ENCODE measurements around the gene RCOR1.
"Not testable (repeated sequence)": the region's sequence is repeated elsewhere in the genome, so short reads cannot be mapped to it uniquely, and the experiment has no call there.

RCOR1 gene

DNA sequence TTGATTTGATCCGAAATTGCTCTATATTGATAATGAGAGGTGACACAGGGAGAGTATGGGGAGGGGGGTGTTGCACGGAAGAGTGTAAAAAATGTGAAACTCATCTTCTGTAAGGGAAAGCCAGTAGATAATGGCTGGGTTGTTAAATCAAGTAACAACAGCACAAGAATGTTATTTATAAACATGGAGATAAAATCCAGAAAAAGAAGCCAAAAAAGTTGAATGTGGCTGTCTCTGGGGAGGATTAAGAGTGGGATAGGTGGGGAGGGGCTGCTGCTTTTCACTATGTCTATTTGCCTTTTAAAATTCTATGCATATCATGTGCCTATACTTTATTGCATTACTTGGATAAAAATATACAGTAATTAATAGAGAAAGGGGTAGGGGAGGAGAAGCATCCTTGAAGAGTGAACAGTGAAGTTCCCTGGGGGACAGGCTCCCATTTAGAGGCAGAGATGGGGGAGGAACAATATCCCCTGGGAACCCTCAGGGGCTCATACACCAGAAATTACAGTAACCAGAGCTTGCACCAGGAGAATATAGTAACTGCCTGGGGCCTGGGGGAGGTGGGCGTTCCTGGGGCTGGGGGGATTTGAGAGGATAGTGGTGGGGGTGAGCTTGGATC lies 43.7 kb upstream of the RCOR1 start:
- Histone ChIP-seq H3K27ac (no peak overlapping the region), H3K4me1 (ENCODE audit: control insufficient read depth in 1 of 2, insufficient read depth in 1 of 2, low read depth in 1 of 2, low read length in 1 of 2) (peaks cover 11 to 14% of the 10 kb centered on the region in 2 experiments), H3K4me3 (ENCODE audit: low read depth in 1 of 2, low read length in 1 of 2) (no peak overlapping the region), H3K9me3 (no peaks in the 10 kb centered on the region), H3K27me3 (peaks cover 50% of the 10 kb centered on the region), H3K36me3 (no peaks in the 10 kb centered on the region)
- TF ChIP-seq, protein P1, sequence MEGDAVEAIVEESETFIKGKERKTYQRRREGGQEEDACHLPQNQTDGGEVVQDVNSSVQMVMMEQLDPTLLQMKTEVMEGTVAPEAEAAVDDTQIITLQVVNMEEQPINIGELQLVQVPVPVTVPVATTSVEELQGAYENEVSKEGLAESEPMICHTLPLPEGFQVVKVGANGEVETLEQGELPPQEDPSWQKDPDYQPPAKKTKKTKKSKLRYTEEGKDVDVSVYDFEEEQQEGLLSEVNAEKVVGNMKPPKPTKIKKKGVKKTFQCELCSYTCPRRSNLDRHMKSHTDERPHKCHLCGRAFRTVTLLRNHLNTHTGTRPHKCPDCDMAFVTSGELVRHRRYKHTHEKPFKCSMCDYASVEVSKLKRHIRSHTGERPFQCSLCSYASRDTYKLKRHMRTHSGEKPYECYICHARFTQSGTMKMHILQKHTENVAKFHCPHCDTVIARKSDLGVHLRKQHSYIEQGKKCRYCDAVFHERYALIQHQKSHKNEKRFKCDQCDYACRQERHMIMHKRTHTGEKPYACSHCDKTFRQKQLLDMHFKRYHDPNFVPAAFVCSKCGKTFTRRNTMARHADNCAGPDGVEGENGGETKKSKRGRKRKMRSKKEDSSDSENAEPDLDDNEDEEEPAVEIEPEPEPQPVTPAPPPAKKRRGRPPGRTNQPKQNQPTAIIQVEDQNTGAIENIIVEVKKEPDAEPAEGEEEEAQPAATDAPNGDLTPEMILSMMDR (IDR thresholded peaks at IDR 0.05) = no peak

DNA sequence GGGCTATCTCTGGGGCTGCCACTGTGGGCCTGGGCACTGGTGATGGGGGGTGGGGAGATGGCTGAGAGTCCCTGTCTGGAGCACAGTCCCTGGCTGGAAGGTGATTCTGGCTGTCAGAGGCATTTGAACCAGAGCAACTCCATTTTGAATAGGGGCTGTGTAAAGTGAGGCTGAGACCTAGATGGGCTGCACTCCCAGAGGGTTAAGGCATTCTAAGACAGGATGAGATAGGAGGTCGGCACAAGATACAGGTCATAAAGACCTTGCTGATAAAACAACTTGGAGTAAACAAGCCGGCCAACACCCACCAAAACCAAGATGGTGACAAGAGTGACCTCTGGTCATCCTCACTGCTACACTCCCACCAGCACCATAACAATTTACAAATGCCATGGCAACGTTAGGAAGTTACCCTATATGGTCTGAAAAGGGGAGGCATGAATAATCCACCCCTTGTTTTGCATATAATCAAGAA lies 41.5 kb upstream of the RCOR1 start:
- not testable (repeated sequence) for H3K9me3 ChIP-seq; H3K4me3 ChIP-seq (ENCODE audit: low read depth in 1 of 2, low read length in 1 of 2); H3K27ac ChIP-seq; H3K36me3 ChIP-seq
- peaks cover 9 to 12% of the 10 kb centered on the region in 2 experiments for H3K4me1 ChIP-seq (ENCODE audit: control insufficient read depth in 1 of 2, insufficient read depth in 1 of 2, low read depth in 1 of 2, low read length in 1 of 2)
- H3K27me3 ChIP-seq = peaks cover 34% of the 10 kb centered on the region

DNA sequence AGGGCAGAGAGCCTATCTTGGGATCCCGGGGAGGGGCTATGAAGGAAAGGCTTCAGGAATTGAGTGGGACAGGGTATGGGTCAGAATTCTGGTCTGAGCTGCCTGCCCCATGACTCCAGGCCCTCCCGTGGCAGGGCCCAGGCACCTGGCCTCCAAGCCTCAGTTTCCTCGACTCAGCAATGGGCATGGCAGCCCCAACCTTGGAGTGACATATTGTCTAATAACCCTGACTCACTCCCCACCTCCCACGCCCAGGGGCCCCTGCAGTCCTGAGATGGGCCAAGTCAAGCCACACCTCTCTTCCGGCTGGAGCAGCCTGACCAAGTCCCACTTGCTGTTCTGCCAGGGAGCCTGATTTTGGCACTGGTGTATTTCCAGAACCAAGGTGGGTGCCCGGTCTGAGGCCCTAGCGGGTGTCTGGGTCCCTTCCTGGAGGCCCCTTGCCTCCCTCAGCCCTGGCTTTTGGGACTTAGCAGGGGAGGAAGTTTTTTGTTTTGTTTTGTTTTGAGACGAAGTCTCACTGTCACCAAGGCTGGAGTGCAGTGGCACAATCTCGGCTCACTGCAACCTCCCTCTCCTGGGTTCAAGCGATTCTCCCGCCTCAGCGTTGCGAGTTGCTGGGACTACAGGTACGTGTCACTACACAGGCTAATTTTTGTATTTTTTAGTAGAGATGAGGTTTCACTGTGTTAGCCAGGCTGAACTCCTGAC lies 40.3 kb upstream of the RCOR1 start:
- Histone ChIP-seq H3K27ac (no peak overlapping the region), H3K9me3 (no peaks in the 10 kb centered on the region), H3K4me3 (ENCODE audit: low read depth in 1 of 2, low read length in 1 of 2) (no peak overlapping the region), H3K27me3 (peaks cover 23% of the 10 kb centered on the region), H3K4me1 (ENCODE audit: control insufficient read depth in 1 of 2, insufficient read depth in 1 of 2, low read depth in 1 of 2, low read length in 1 of 2) (peaks cover 8 to 9% of the 10 kb centered on the region in 2 experiments), H3K36me3 (no peaks in the 10 kb centered on the region)
- TF ChIP-seq, protein P1 (IDR thresholded peaks at IDR 0.05) = no peak

DNA sequence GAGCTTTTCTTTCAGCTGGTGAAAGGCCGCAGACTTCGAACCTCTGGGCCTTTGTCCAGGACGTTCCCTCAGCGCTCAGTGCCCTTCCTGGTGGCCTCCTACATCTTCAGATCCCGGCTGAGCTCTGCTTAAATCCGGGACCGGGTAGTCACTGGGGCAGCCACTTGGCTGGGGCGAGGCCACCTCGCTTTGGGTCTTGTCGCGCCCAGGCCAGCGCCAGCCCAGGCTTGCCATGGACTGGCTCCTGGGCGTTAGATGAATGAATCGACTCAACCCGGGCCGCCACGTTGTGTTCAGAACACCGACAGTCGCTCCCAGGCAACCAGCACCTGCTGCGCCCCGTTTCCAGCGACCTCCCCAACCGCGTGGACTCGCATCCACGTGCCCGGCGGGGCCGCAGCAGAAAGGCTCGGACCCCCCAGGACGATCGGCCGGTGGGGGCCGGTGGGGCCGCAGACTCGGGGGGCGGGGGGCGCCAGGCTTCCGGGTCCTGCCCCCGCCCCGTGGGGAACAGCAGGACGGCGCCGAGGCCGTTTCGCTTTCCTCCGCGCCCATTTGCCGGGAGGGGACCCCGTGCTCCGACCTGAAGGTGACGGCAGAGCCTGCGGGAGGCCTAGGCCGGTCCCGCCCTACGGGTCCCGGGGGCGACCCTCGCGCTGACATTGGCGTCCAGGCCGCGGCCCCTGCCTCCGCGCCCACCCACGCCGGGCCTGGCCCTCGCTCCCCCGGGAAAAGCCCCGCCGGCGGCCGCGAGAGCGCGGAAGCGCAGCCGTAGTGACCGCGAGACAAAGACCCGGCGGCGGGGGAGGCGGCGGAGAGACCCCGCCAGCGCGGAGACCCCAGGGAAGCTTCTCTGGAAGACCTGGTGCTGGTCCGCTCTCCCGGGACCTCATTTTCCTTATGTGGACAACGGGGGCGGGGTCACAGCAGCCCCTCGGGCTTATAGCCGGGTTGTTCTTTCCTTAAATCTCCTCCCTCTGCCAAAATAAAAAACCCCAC lies 37.3 kb upstream of the RCOR1 start:
- Histone ChIP-seq H3K27ac (peak overlapping the region; percentile 49), H3K27me3 (peaks cover 7% of the 10 kb centered on the region), H3K9me3 (no peaks in the 10 kb centered on the region), H3K4me3 (ENCODE audit: low read depth in 1 of 2, low read length in 1 of 2) (peak overlapping the region; percentile 78 to 79), H3K4me1 (ENCODE audit: control insufficient read depth in 1 of 2, insufficient read depth in 1 of 2, low read depth in 1 of 2, low read length in 1 of 2) (peaks cover 5 to 9% of the 10 kb centered on the region in 2 experiments), H3K36me3 (no peaks in the 10 kb centered on the region)
- TF ChIP-seq, protein P1 (IDR thresholded peaks at IDR 0.05) = no peak

DNA sequence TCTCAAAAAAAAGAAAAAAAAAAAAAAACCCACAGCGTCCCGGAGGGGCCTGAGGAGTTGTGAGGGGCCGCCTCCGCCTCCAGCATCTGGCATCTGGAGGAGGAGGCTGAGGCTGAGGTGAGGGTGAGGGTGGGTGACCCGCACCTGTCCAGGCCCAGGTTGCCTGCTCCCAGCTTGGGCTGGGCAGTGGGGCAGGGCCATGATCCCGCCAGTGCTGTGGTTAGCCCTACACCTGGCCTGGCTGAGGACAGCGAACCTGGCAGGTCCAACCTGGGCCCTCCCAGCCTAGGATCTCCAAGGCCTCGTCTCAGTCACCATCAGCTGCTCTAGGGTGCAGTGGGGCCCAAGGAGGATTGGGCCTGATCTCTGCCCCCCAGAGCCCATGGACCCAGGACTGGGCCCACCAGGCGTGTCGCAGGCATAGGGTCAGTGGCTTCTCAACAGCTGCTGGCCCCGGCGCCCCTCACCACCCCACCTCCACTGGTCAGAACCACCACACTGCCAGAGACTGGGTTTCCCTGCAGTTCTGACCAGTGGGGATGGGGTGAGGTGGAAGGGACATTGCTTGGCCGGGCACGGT lies 36.3 kb upstream of the RCOR1 start:
- Histone ChIP-seq H3K36me3 (no peaks in the 10 kb centered on the region), H3K4me3 (ENCODE audit: low read depth in 1 of 2, low read length in 1 of 2) (peak overlapping the region in 1 of 2 experiments; percentile 78), H3K9me3 (no peaks in the 10 kb centered on the region), H3K4me1 (ENCODE audit: control insufficient read depth in 1 of 2, insufficient read depth in 1 of 2, low read depth in 1 of 2, low read length in 1 of 2) (peaks cover 10 to 15% of the 10 kb centered on the region in 2 experiments), H3K27ac (no peak overlapping the region), H3K27me3 (peaks cover 7% of the 10 kb centered on the region)
- TF ChIP-seq, protein P1 (IDR thresholded peaks at IDR 0.05) = no peak

Measured in neutrophil (primary cell).